IgD-negative memory B cell (primary cell): ENCODE results near the gene RBCK1. TPM values are rescaled to one million over a fixed set of nuclear protein-coding genes. Genes with fewer than 3 reads are reported as not detected.

Experiments used
- H3K27ac Mint-ChIP-seq, 3 donors: one replicate each; pipeline ENCODE4 v1.8.0; 2020 to 2022; ENCODE audit warnings: mild to moderate bottlenecking in 3 of 3, mixed read lengths in 3 of 3, moderate library complexity in 1 of 3
- H3K27me3 Mint-ChIP-seq: one replicate; pipeline ENCODE4 v1.8.0; 2021; ENCODE audit warnings: mixed read lengths
- H3K36me3 Mint-ChIP-seq: one replicate; pipeline ENCODE4 v1.8.0; 2020; ENCODE audit warnings: mild to moderate bottlenecking, mixed read lengths
- H3K4me1 Mint-ChIP-seq, 3 donors: one replicate each; pipeline ENCODE4 v1.8.0; 2020 to 2022; ENCODE audit warnings: mixed read lengths in 3 of 3, mild to moderate bottlenecking in 1 of 3
- H3K4me3 Mint-ChIP-seq, 4 donors: one replicate each; pipeline ENCODE4 v1.8.0; 2020 to 2022; ENCODE audit warnings: mild to moderate bottlenecking in 4 of 4, mixed read lengths in 4 of 4, moderate library complexity in 3 of 4
- H3K9me3 Mint-ChIP-seq, 3 donors: one replicate each; pipeline ENCODE4 v1.8.0; 2020 to 2021; ENCODE audit warnings: mixed read lengths in 3 of 3, mild to moderate bottlenecking in 1 of 3
- polyA plus RNA-seq: library from polyadenylated mRNA; unstranded; fragments of 300-500 nt; fragmentation: Illumina TruSeq; gene quantifications from one replicate; pipeline ENCODE4 v1.2.3, GENCODE V29; 2021

RBCK1 gene
- polyA plus RNA-seq, 1 donor from 2014 or later, result 107 TPM

DNA sequence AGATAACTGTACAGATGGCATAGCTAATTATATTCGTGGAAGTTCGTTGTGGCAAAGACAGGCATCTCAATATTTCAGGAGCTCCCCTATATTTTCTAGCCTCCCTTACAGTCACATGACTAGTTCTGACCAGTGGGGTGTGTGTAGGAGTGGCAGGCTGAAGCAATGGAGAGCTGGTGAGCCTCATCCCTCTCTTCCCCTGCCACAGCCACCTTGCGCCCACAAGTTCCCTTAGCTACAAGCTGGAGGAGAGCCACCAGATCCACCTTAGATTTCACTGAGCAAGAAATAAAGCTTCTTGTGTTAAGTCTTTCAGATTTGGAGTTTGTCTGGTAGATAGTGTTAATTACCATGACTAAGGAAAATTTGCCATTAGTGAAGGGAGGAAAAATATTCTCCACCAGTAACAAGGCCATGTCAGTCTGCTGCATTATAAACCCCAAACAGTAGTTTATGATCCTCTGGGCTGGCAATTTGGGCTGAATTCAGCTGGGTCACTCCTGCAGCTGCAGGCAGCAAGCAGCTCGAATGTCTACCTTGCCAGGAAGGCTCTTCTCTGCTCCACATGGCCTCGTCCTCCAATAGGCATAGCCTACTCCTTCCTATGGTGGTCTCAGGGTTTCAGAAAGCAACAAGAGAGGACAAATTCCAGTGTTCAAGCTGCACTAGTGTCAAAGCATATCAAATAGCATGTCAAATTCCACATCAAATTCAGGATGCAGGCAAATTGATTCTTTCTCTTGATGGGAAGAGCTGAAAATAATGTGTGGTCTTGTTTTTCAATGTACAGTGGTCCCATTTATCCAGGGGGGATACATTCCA is 7.4 kb upstream of the RBCK1 start:
- peaks cover 0 to 3% (median 0%) of the 10 kb centered on the region in 3 donors for H3K9me3 Mint-ChIP-seq
- H3K27me3 Mint-ChIP-seq, result no peaks in the 10 kb centered on the region
- no peak overlapping the region for H3K4me3 Mint-ChIP-seq
- peaks cover 1% of the 10 kb centered on the region for H3K36me3 Mint-ChIP-seq
- H3K4me1 Mint-ChIP-seq, result peaks cover 9 to 18% (median 14%) of the 10 kb centered on the region in 3 donors
- H3K27ac Mint-ChIP-seq, result no peak overlapping the region

DNA sequence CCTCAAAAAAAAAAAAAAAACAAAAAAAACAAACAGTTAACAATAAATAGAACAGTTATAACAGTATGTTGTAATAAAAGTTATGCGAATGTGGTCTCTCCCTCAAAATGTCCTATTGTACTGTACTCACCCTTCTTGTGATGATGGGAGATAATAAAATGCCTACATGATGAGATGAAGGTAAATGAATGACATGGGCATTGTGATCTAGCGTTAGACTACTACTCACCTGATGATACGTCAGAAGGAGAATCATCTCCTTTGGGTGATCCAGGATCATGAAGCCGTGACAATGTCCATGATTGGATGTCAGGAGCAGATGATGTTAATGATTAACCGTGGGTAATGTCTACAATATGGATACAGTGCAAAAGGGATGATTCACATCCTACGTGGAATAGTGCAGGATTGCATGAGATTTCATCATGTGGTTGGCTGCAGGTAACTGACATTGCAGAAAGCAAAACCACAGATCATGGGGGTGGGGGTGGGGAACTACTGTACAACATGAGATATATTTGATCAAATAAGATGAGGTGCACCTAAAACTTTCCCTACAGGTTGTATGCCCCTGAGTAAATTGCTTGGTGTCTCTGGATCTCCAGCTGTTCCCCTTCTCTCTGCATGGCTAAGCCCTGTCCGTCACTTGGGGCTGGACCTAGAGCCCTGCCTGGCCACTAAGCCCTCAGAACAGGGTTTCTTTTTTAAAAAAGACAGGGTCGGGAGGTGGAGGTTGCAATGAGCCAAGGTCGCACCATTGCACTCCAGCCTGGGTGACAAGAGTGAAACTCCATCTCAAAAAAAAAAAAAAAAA is 6.2 kb upstream of the RBCK1 start:
- H3K9me3 Mint-ChIP-seq, result peaks cover 0 to 3% (median 0%) of the 10 kb centered on the region in 3 donors
- peaks cover 1% of the 10 kb centered on the region for H3K36me3 Mint-ChIP-seq
- peak overlapping the region in 1 of 4 donors; percentile 60 for H3K4me3 Mint-ChIP-seq
- H3K27ac Mint-ChIP-seq, result no peak overlapping the region
- peaks cover 12 to 22% (median 16%) of the 10 kb centered on the region in 3 donors for H3K4me1 Mint-ChIP-seq
- no peaks in the 10 kb centered on the region for H3K27me3 Mint-ChIP-seq

DNA sequence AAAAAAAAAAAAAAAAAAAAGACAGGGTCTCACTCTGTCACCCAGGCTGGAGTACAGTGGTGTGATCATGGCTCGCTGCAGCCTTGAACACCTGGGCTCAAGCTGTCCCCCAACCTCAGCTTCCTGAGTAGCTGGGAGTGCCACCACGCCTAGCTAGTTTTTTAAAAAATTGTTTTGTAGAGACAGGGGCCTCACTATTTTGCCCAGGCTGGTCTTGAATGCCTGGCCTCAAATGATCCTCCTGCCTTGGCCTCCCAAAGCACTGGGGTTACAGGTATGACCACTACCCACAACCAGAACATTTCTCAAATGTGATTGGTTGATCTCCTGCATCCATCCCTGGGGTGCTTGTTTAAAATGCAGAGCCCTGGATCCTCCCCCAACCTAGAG is 5.6 kb upstream of the RBCK1 start:
- Mint-ChIP-seq H3K27me3 (no peaks in the 10 kb centered on the region), H3K36me3 (peaks cover 1% of the 10 kb centered on the region), H3K27ac (no peak overlapping the region), H3K4me3 (no peak overlapping the region), H3K9me3 (peaks cover 0 to 3% (median 0%) of the 10 kb centered on the region in 3 donors), H3K4me1 (peaks cover 18 to 28% (median 21%) of the 10 kb centered on the region in 3 donors)

DNA sequence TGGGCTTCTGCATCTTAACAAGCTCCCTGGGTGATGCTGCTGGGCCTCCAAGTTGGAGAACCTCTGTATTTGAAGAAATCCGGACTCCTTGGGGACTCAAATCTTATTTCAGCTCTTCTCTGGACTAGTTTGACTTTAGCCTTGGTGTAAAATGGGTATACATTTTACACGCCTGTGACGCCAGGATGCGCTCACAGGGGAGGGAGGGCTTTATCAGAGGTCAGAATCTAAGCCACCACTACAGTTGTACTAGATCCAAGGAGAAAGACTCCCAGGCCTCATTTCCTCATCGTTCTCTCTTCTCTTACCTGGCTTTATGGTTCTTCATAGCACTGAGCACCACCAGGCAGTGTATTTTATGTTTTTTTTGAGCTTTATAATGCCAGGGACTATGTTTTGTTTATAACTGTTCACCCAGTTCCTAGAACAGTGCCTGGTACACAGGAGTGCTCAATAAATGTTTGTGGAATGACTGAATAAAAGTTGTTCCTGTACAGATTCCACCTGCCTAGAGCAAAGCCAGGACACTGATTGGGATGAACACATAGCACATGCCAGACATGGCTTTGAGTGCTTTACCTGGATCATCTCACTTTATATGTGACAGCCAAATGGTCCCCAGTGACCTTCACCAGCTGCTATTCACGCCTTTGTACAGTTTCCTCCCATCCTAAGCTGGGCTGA is 5.1 kb upstream of the RBCK1 start:
- H3K9me3 Mint-ChIP-seq, result peaks cover 0 to 3% (median 0%) of the 10 kb centered on the region in 3 donors
- peaks cover 1% of the 10 kb centered on the region for H3K36me3 Mint-ChIP-seq
- peak overlapping the region in 1 of 4 donors; percentile 84 for H3K4me3 Mint-ChIP-seq
- H3K27me3 Mint-ChIP-seq, result no peaks in the 10 kb centered on the region
- peaks cover 18 to 28% (median 21%) of the 10 kb centered on the region in 3 donors for H3K4me1 Mint-ChIP-seq
- no peak overlapping the region for H3K27ac Mint-ChIP-seq

DNA sequence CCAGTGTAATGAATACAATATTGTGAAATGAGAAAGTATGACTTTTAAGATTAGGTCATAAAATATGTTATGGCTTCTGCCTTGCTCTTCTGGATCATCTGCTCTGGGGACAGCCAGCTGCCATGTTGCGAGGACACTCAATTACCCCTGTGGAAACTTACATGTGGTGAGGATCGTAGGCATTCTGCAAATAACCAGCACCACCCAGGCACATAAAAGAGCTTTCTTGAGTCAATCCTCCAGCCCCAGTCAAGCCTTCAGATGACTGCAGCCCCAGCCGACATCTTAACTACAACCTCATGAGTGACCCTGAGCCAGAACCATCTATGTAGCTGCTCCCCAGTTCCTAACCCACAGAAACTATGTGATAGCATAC is 4.5 kb upstream of the RBCK1 start:
- peaks cover 0 to 3% (median 0%) of the 10 kb centered on the region in 3 donors for H3K9me3 Mint-ChIP-seq

DNA sequence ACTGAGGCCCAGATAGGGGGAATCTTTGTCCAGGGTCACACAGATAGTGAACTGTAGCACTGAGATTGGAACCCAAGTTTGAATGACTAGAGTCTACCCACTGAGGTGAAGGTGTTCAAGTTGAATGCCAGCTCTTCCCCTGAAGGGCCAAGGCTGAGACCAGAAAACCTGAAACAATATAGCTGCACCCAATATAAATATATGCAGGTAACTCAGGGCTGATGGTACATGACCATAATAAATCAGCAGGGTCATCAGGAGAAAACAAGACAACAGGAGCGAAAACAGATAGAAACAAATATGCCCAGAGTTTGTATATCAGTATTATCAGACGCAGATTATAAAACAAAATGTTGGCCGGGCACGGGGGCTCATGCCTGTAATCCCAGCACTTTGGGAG is 4.0 kb upstream of the RBCK1 start:
- peaks cover 1% of the 10 kb centered on the region for H3K36me3 Mint-ChIP-seq
- peaks cover 18 to 32% (median 23%) of the 10 kb centered on the region in 3 donors for H3K4me1 Mint-ChIP-seq
- H3K27me3 Mint-ChIP-seq, result no peaks in the 10 kb centered on the region
- H3K9me3 Mint-ChIP-seq, result peaks cover 0 to 3% (median 0%) of the 10 kb centered on the region in 3 donors
- H3K4me3 Mint-ChIP-seq, result peak overlapping the region in 1 of 4 donors; percentile 67
- peak overlapping the region in 2 of 3 donors; percentile 40 to 47 for H3K27ac Mint-ChIP-seq

More for the DNA sequence above, 4.5 kb upstream of the RBCK1 start:
- peak overlapping the region in 2 of 4 donors; percentile 9 to 16 for H3K4me3 Mint-ChIP-seq
- no peaks in the 10 kb centered on the region for H3K27me3 Mint-ChIP-seq
- H3K36me3 Mint-ChIP-seq, result peaks cover 1% of the 10 kb centered on the region
- H3K27ac Mint-ChIP-seq, result peak overlapping the region in 1 of 3 donors; percentile 47
- peaks cover 18 to 28% (median 21%) of the 10 kb centered on the region in 3 donors for H3K4me1 Mint-ChIP-seq

DNA sequence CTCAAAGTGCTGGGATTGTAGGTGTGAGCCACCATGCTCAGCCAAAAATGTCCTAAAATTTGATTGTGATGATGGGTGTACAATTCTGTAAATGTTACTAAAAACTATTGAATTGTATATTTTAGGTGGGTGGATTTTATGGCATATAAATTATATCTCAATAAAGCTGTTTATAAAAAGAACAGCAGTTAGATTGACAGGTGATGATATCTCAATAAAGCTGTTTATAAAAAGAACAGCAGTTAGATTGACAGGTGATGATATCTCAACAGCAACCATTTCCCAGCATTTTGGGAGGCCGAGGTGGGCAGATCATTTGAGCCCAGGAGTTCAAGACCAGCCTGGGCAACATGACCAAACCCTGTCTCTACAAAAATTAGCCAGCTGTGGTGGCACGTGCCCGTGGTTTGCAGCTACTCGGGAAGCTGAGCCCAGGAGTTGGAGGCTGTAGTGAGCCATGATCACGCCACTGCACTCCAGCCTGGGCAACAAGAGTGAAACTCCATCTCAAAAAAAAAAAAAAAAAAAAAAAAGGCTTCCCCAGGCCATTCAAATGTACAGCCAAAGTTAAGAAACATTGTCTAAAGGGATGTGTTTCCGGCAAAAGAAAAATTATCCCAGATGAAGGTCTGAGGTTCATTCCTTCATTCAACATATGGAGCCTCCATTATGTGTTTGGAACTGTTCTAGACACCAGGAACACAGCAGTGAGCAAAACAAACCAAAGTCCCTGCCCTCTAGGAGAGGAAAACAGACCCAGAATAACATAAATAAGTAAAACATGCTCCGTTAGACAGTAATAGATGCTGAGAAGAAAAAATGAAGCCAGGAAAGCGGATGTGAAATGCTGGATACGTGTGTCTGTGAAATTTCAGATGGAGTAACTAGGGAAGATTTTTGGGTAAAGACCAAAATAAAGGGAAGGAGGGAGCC is 1.6 kb upstream of the RBCK1 start:
- peaks cover 1% of the 10 kb centered on the region for H3K36me3 Mint-ChIP-seq
- H3K4me3 Mint-ChIP-seq, result peak overlapping the region; percentile 91 to 98 (median 93)
- peaks cover 0 to 3% (median 0%) of the 10 kb centered on the region in 3 donors for H3K9me3 Mint-ChIP-seq
- peak overlapping the region; percentile 90 to 99 (median 94) for H3K27ac Mint-ChIP-seq
- no peaks in the 10 kb centered on the region for H3K27me3 Mint-ChIP-seq
- H3K4me1 Mint-ChIP-seq, result peaks cover 35 to 51% (median 39%) of the 10 kb centered on the region in 3 donors

DNA sequence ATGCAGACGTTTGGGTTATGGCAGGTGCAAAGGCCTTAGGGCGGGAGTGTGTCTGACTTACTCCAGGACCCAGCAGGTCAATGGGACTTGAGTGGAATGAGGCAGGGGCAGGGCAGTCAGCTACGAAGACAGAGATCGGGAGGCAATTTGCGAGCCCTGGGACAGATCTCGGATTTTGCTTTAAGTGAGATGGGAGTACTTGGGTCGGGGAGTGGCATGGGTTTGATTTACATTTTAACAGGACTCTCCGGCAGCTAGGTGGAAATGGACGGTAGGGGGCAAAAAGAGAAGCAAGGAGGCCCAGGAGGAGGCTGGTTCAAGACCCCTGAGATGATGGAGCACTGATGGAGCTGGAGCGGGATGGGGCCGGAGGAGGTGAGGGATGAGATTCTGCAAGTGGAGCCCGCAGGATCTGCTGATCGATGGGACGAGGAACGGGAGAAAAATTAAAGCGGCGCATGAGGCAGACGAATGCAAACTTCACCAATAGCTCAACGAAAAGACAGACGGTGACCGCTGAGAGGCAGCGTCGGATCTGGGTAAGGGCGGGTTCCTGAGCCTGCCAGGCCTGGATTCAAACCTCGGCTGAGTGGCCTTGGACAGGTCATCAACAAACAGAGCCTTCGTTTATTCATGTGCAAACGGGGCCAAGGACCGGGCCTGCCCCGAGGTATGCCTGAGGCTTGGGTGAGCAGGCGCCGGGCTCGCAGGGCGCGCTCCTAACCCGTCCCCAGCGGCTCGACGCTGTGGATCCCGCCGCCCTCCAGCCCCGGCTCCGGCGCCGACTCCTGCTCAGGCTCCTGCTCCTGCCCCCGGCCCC is 756 bp upstream of the RBCK1 start:
- no peaks in the 10 kb centered on the region for H3K27me3 Mint-ChIP-seq
- peaks cover 31 to 51% (median 36%) of the 10 kb centered on the region in 3 donors for H3K4me1 Mint-ChIP-seq
- H3K36me3 Mint-ChIP-seq, result peaks cover 6% of the 10 kb centered on the region
- H3K9me3 Mint-ChIP-seq, result peaks cover 0 to 3% (median 0%) of the 10 kb centered on the region in 3 donors
- H3K27ac Mint-ChIP-seq, result peak overlapping the region; percentile 90 to 99 (median 94)
- peak overlapping the region; percentile 91 to 98 (median 93) for H3K4me3 Mint-ChIP-seq

DNA sequence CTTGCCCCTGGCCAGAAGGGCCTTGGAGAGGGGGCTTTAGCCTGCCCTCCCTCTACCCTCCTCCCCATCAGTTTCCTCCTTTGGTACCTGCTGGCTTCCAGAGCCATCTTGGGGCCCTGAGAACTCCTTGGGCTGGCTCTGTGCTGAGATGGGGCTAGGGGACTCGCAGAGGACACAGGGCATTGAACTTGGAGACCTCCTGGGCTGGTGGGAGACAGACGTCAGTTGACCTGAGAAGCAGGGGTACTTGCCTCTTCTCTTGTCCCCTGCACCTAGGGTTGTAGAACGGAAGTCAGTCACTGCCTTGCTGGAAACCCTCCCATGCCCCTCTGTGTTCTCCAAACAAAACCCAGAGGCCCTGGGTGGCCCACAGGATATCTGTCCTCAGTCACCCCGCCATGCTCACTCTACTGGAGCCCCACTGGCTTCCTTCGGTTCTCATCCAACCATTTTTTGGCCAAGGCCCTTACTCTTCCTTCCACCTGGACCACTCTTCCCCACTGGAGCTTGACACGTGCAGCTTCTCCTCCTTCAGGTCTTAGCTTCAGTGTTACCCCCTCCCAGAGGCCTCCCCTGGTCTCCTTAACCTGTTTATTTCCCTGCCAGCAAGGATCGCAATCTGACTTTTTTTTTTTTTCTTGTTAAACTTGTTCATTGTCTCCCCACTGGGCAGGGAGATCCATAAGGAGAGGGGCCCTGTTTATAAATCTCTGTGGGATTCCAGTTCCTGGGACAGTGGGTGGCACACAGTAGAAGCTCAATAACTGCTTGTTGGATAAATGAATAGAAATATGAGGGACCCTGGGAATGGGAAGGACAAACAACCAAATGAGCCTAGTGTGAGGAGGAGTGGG is 971 bp downstream of the RBCK1 start:
- peaks cover 6% of the 10 kb centered on the region for H3K36me3 Mint-ChIP-seq
- H3K27me3 Mint-ChIP-seq, result no peaks in the 10 kb centered on the region
- H3K27ac Mint-ChIP-seq, result peak overlapping the region; percentile 85 to 89 (median 87)
- H3K4me3 Mint-ChIP-seq, result peak overlapping the region; percentile 85 to 97 (median 91)
- H3K4me1 Mint-ChIP-seq, result peaks cover 38 to 47% (median 42%) of the 10 kb centered on the region in 3 donors
- no peaks in the 10 kb centered on the region for H3K9me3 Mint-ChIP-seq

DNA sequence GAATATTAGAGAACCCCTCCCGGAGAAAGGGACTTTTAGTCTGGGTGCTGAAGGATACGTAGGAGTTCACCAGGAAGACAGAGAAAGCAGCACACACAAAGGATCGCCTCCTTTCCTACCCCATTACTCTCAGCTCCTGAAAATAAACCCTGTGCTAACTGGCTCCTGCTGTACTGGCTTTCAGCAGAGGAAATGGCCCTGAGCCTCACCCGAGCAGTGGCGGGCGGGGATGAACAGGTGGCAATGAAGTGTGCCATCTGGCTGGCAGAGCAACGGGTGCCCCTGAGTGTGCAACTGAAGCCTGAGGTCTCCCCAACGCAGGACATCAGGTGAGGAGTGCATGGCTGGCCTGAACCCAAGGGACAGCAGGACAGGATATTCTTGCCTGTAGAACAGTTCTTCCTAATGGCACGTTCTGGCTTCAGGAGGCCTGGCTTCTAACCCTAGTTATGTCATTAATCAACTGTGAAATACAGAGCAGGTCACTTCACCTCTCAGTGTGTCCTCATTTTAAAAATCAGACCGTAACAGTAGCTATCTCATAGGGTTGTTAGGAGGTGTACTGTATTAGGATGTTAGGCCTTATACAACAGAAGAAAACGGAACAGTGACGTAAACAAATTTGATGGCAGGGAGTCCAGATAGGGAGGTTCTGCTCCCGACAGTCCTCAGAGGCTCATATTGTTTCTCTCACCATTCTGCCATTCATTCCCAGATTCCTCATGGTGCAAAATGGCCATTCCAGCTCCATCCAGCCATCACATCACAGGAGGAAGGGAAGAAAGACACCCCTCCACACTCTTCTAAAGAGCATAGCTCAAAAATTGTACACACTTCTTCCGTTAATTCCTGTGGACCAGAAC is 1.8 kb downstream of the RBCK1 start:
- Mint-ChIP-seq H3K4me1 (peaks cover 38 to 47% (median 42%) of the 10 kb centered on the region in 3 donors), H3K36me3 (peaks cover 6% of the 10 kb centered on the region), H3K4me3 (peak overlapping the region; percentile 85 to 97 (median 91)), H3K9me3 (no peaks in the 10 kb centered on the region), H3K27ac (peak overlapping the region; percentile 85 to 89 (median 87)), H3K27me3 (no peaks in the 10 kb centered on the region)

DNA sequence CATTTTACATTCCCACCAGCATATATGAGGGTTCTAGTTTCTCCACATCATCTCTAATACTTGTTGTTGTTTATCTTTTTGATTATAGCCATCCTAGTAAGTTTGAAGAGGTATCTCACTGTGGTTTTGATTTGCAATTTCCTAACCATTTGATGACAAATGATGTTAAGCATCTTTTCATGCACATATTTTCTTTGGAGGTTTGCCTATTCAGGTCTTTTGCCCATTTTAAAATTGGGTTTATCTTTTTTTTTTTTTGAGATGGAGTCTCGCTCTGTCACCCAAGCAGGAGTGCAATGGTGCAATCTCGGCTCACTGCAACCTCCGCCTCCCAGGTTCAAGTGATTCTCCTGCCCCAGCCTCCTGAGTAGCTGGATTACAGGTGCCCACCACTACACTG is 4.0 kb downstream of the RBCK1 start:
- Mint-ChIP-seq H3K27ac (no peak overlapping the region), H3K27me3 (no peaks in the 10 kb centered on the region), H3K9me3 (no peaks in the 10 kb centered on the region), H3K4me1 (peaks cover 40 to 46% (median 43%) of the 10 kb centered on the region in 3 donors), H3K4me3 (peak overlapping the region in 1 of 4 donors; percentile 68), H3K36me3 (peaks cover 4% of the 10 kb centered on the region)
